GM21515 (cell line): ENCODE measurements around the gene ENO2.

ENCODE experiments used
- ATAC-seq: cut with Tn5 transposase; IDR thresholded peaks from one replicate; pipeline ENCODE4 v1.9.1; 2021; ENCODE audit not compliant: unreplicated experiment

The ENO2 gene

GRCh38 chr12:6946920-6947374, 32.6 kb downstream of the ENO2 start:
- no peak for ATAC-seq

DNA sequence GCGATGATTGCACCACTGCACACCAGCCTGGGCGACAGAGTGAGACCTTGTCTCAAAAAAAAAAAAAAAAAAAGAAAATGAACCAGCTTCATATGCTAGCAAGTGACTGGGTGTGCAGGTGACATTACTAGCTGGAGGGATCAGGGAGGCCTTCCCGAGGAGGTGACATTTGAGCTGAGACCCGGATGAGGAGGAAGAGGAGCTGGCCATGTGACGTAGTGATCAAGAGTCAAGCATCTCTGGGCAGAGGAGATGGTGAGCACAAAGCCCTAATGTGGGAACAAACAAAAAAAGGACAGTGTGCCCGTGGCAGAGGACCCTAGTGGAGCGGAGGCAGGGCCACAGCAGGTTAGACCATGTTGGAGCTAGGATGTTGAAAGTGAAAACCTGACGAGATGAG, 33.2 kb downstream of the ENO2 start:
- ATAC-seq, result no peak

GRCh38 chr12:6948873-6949594, 34.7 kb downstream of the ENO2 start:
- no peak for ATAC-seq

DNA sequence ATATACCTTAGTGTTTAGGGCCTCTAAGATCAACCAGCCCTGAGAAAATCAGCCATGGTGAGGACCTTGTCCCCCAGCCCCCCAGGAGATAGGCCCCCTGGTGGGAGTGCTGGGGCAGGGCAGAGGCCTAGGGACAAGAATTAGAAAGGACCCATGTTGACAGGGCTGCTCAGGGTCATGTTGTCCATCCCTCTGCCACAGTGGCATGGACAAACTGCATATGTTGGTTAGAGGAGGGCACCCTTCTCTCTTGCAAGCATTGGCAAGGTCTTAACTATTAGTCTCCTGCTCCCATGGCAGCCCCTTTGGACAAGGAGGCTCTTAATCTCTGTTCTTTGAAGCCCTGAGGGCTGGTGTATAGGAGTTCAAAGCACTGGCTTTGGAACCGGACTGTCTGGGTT, 36.0 kb downstream of the ENO2 start:
- no peak for ATAC-seq

GRCh38 chr12:6950811-6951540, 36.6 kb downstream of the ENO2 start, which contains the start of gene PTPN6:
Gene PTPN6 (plus strand): TSS chr12:6951356. CDS start chr12:6951513, 157 bp downstream.
- ATAC-seq, result no peak

DNA sequence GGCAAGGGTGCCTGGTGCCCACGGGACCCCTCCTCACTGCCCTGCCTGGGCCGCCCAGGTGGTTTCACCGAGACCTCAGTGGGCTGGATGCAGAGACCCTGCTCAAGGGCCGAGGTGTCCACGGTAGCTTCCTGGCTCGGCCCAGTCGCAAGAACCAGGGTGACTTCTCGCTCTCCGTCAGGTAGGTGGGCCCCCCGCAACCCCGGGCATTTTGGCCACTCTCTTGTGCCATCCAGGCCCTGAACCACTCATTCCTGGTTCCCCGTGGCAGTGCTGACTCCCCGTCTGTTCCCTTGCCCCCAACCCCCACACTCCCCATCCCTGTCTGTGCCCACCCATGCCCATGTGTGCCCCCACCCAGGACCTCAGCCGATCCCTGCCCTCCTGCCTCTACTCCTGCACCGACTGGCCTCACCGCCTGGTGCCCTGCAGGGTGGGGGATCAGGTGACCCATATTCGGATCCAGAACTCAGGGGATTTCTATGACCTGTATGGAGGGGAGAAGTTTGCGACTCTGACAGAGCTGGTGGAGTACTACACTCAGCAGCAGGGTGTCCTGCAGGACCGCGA, 37.3 kb downstream of the ENO2 start:
- no peak for ATAC-seq

DNA sequence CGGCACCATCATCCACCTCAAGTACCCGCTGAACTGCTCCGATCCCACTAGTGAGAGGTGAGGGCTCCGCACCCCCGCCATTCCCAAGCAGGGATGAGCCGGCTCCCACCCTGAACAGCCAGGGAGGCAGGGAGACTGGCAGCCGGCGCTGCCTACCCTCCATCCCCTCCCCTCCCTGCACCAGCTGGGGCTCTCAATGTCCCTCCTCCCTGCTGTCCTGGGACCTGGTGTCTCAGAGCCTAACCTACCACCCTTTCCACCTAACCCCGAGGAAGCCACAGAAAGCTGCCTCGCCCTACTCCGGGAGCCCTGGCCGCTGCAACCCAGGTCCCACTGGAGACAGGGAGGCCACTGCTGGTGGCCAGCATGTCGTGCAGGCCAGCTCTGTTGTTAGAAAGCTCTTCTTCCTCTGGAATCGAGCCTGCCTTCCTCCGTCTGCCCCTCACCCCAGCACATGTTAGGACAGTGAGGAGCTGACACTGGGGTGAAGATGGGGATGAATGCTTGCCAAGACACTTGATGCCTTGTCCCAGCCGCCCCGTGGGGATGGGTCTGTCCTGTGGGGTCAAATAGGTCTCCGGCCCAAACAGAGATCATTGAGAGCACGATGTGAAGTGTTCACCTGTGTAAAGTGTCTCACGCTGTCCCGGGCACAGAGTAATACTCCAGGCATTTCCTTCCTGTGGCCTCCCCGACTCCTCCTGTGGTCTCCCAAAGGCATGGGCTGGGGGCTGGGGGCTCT, 37.9 kb downstream of the ENO2 start:
- ATAC-seq, result no peak

- no peak for ATAC-seq
These were observed 38.6 kb downstream of the ENO2 start for GRCh38 chr12:6952863-6953441.

GRCh38 chr12:6953442-6954315, 39.3 kb downstream of the ENO2 start:
- ATAC-seq, result peak; percentile 36

DNA sequence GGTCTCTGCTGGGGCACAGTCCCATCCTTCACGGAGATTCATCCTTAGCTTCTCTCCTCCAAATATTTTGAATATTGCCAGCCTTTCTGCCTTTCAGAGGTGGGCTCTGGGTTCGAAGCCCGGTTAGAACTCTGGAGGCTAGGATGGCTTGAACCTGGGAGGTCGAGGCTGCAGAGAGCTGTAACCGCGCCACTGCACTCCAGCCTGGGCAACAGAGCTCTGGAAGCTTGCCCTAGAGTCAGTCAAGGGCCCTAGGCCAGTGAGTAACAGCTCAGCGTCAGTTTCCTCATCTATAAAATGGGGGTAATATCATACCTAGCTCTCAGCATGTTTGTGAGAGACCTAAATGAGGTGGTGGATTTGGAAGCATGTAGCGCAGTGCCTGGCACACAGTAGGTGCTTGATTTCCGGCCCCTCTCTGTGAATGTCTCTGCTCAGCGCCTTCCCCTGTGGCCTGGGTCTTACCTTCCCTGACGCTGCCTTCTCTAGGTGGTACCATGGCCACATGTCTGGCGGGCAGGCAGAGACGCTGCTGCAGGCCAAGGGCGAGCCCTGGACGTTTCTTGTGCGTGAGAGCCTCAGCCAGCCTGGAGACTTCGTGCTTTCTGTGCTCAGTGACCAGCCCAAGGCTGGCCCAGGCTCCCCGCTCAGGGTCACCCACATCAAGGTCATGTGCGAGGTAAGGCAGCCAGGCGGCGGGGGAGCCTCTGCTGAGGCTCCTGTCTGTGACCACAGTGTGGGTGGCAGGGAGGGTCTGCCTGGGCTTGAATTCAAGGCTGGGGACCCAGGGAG, 40.1 kb downstream of the ENO2 start:
- ATAC-seq, result no peak

- no peak for ATAC-seq
These were observed 41.0 kb downstream of the ENO2 start for GRCh38 chr12:6955108-6956020.

GRCh38 chr12:6956021-6956727, 41.8 kb downstream of the ENO2 start:
- ATAC-seq, result no peak

DNA sequence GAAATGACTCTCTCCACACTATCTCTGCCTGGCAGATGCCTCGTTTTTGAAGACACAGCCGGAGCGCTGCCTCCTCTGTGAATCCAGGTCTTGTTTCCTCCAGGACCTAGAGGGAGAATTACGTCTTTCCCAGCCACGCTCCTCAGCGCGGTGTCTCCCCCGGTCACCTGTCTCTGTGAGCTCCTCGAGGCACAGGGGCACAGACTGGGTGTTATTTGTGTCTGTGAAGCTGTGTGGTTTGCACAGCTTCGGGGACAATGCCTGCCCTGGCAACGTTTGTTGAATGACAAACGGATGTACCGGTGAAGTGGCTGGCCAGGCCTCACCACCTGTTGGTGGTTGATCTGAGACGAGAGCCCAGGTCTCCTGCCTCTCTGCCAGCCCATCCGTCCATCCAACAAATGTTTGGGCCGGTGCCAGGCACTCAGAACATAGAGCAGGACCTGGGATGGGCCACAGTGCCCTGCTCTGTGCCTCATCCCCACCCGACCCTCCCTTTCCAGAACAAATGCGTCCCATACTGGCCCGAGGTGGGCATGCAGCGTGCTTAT, 42.8 kb downstream of the ENO2 start:
- ATAC-seq, result no peak

GRCh38 chr12:6957741-6958608, 43.6 kb downstream of the ENO2 start:
- no peak for ATAC-seq

- no peak for ATAC-seq
These were observed 44.3 kb downstream of the ENO2 start for GRCh38 chr12:6958609-6959057.
